Uterus (tissue), 2 donors: Measurements from ENCODE around the gene CRK.

Experiments
- POLR2A ChIP-seq, 2 donors: fragments of 450-650 bp; IDR thresholded peaks; one replicate each; pipeline ENCODE4 v1.6.1; 2016; ENCODE audit warnings: antibody characterized with exemption in 2 of 2, mild to moderate bottlenecking in 1 of 2, moderate library complexity in 1 of 2
- TF ChIP-seq, protein P1 (sequence below), 4 experiments: fragments of 200-600 bp in 2 of 4; fragments of 450-650 bp in 2 of 4; sonication (generic) in 2 of 4; IDR thresholded peaks; one replicate each; pipeline ENCODE4 v1.5.1; 2016 to 2019; ENCODE audit warnings: antibody characterized with exemption in 4 of 4, mild to moderate bottlenecking in 2 of 4, moderate library complexity in 1 of 4

DNA sequence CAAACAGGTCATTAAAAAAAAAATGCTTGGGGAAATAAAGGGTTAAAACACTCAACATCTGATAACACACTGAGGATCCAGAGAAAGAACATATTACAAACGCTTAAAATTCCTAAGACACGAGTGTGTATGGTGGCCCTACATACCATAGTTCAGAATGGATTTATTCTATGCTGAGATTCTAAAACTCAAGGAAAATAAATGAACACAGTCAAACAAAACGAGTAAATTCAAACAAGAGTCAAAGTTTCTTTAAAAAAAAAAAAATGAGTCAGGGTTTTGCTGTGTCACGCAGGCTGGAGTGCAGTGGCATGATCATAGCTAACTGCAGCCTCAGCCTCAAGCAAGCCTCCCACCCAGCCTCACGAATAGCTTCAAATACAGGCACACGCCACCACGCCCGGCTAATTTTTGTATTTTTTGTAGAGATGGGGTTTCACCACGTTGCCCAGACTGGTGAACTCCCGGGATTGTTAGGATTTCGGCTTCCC, 17.4 kb downstream of the CRK start:
- TF ChIP-seq, protein P1, sequence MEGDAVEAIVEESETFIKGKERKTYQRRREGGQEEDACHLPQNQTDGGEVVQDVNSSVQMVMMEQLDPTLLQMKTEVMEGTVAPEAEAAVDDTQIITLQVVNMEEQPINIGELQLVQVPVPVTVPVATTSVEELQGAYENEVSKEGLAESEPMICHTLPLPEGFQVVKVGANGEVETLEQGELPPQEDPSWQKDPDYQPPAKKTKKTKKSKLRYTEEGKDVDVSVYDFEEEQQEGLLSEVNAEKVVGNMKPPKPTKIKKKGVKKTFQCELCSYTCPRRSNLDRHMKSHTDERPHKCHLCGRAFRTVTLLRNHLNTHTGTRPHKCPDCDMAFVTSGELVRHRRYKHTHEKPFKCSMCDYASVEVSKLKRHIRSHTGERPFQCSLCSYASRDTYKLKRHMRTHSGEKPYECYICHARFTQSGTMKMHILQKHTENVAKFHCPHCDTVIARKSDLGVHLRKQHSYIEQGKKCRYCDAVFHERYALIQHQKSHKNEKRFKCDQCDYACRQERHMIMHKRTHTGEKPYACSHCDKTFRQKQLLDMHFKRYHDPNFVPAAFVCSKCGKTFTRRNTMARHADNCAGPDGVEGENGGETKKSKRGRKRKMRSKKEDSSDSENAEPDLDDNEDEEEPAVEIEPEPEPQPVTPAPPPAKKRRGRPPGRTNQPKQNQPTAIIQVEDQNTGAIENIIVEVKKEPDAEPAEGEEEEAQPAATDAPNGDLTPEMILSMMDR (IDR thresholded peaks at IDR 0.05), result no peak
- TF ChIP-seq POLR2A (IDR thresholded peaks at IDR 0.05), result no peak
